ENCODE measurements around the gene NHLRC4. TPM values are rescaled to one million over a fixed set of nuclear protein-coding genes. Genes with fewer than 3 reads are reported as not detected.

Gene NHLRC4
- total RNA-seq, 2 donors from 2014 or later, result 2.9 to 6.2 TPM

DNA sequence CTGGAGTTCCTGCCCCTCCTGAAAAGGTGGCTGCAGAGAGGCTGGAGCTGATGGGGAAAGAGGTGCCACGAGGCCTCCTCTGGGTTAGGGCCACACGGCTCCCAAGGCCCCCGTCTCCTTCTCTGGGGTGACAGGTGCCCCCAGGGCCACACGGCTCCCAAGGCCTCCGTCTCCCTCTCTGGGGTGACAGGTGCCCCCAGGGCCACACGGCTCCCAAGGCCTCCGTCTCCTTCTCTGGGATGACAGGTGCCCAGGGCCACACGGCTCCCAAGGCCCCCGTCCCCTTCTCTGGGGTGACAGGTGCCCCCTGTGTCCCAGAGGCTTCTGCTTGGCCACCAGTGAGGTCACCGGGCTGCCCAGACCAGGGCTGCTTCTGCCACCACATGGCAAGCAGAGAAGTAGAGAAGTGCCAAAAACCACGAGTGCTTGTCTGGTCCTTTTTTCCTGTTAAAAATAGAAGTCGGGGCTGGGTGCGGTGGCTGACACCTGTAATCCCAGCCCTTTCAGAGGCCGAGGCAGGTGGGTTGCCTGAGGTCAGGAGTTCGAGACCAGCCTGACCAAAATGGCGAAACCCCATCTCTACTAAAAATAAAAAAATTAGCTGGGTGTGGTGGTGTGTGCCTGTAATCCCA is 35.2 kb upstream of the NHLRC4 start:
- TF ChIP-seq, protein P1, sequence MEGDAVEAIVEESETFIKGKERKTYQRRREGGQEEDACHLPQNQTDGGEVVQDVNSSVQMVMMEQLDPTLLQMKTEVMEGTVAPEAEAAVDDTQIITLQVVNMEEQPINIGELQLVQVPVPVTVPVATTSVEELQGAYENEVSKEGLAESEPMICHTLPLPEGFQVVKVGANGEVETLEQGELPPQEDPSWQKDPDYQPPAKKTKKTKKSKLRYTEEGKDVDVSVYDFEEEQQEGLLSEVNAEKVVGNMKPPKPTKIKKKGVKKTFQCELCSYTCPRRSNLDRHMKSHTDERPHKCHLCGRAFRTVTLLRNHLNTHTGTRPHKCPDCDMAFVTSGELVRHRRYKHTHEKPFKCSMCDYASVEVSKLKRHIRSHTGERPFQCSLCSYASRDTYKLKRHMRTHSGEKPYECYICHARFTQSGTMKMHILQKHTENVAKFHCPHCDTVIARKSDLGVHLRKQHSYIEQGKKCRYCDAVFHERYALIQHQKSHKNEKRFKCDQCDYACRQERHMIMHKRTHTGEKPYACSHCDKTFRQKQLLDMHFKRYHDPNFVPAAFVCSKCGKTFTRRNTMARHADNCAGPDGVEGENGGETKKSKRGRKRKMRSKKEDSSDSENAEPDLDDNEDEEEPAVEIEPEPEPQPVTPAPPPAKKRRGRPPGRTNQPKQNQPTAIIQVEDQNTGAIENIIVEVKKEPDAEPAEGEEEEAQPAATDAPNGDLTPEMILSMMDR (IDR thresholded peaks at IDR 0.05), result no peak
- TF ChIP-seq POLR2AphosphoS5 (IDR thresholded peaks at IDR 0.05) (no peak), POLR2A (IDR thresholded peaks at IDR 0.05) (no peak)
- DNase-seq (ENCODE audit: low spot score), result no peak
- H3K4me3 ChIP-seq, result no peak overlapping the region
- intact Hi-C loops (cut with DNase I), result no loop called here
- no peaks in the 10 kb centered on the region for H3K27me3 ChIP-seq (replicated peaks; ENCODE audit: insufficient read depth)
- 93% methylated on average over 15 of the region's 16 CpGs for WGBS
- H3K9me3 ChIP-seq, result no peaks in the 10 kb centered on the region
- H3K36me3 ChIP-seq, result no peaks in the 10 kb centered on the region
- peaks cover 12% of the 10 kb centered on the region for H3K4me1 ChIP-seq (replicated peaks)
- H3K27ac ChIP-seq, result no peak overlapping the region

DNA sequence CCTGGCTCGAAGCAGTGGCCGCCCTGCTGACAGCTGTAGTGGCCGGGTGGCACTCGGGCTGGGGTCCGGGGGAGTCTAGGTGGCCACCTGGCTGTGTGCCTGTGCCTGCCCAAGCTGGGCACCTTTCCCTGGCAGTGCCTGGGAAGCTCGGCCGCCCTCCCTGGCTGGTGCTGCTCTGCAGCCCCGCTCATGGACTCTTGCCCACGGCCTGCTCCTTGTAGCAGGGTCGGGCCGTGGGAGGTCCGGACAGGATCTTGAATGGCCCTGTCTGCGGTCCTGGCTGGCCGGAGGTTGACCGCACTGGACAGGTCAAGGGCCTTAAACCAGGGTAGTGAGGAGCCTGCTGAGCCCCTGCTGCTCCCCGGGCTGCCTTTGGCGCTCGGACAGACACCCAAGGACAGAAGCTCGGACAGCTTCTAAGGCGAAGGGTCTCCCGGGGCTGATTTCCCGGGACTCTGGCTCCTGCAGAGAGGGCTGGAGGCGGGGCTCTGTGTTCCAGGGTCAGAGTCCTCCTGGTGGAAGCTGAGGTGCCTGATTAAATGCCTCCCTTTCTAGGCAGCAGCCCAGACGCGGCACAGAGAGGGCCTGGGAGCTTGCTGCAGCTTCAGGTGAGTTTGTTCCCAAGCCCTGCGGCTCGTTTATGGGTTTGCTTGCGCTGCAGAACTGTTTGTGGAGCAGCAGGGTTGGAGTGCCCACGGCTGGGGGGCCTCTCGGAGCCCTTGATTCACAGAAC is 33.2 kb upstream of the NHLRC4 start:
- H3K4me3 ChIP-seq, result no peak overlapping the region
- H3K36me3 ChIP-seq, result no peaks in the 10 kb centered on the region
- H3K27me3 ChIP-seq (replicated peaks; ENCODE audit: insufficient read depth), result no peaks in the 10 kb centered on the region
- intact Hi-C loops (cut with DNase I), result no loop called here
- 77% methylated on average over 30 of the region's 30 CpGs for WGBS
- H3K27ac ChIP-seq, result no peak overlapping the region
- TF ChIP-seq, protein P1 (IDR thresholded peaks at IDR 0.05), result no peak
- no peak for TF ChIP-seq POLR2AphosphoS5 (IDR thresholded peaks at IDR 0.05)
- no peak for TF ChIP-seq POLR2A (IDR thresholded peaks at IDR 0.05)
- H3K4me1 ChIP-seq (replicated peaks), result peaks cover 12% of the 10 kb centered on the region
- no peak for DNase-seq (ENCODE audit: low spot score)
- H3K9me3 ChIP-seq, result no peaks in the 10 kb centered on the region

DNA sequence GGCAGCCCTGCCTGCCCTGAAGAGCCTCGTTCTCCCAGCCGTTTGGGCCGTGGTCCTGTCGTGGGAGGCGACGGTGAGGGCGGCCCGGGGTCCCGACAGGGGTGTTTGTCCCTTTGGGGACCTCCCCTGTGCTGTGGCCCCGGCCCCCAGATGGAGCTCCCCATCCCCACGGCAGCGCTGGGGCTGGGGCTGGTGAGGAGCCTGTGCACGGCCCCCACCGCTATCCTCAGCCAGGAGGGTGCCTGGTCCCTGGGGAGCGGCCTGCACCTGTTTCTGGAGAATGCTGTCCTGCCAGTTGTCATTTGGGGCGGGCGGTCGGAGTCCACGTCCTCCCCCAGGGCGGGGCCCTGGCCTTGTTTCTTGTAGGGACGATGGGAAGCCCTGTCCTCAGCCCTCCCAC is 32.7 kb upstream of the NHLRC4 start:
- H3K27ac ChIP-seq, result no peak overlapping the region

DNA sequence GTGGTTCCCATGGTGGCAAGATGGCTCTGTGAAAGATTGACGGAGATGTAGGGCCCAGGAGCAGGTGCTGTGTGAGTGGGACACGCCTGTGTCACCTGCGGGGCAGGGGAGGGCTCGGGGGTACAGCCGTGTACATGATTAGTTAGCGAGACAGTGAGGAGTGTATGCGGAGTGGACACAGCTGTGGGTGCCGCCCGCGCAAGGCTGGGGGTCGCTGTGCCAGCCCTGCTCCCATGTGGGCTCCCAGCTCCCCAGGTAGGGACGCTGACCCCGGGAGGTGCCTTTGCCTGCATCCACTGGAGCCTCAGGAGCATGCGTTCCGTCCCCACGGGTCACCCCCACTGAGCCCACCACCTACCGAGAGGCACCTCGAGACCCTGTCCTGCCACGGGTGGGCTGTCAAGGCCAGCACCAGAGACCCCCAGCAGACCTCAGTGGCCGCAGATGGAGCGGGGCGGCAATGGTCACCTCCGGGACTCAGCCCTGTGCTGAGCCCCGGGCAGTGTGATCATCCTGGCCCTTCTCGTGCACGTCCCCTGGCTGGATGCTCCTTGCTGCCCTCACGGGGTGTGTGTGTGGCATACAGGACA is 31.9 kb upstream of the NHLRC4 start:
- TF ChIP-seq POLR2AphosphoS5 (IDR thresholded peaks at IDR 0.05) (no peak), POLR2A (IDR thresholded peaks at IDR 0.05) (no peak)
- TF ChIP-seq, protein P1 (IDR thresholded peaks at IDR 0.05), result no peak
- Histone ChIP-seq H3K4me1 (replicated peaks) (peaks cover 5% of the 10 kb centered on the region), H3K4me3 (no peak overlapping the region), H3K27ac (no peak overlapping the region), H3K36me3 (no peaks in the 10 kb centered on the region), H3K27me3 (replicated peaks; ENCODE audit: insufficient read depth) (no peaks in the 10 kb centered on the region), H3K9me3 (no peaks in the 10 kb centered on the region)
- WGBS, result 94% methylated on average over 27 of the region's 27 CpGs
- intact Hi-C loops (cut with DNase I), result no loop called here
- no peak for DNase-seq (ENCODE audit: low spot score)

More for the DNA sequence above, 32.7 kb upstream of the NHLRC4 start:
- Histone ChIP-seq H3K4me3 (no peak overlapping the region), H3K9me3 (no peaks in the 10 kb centered on the region), H3K27me3 (replicated peaks; ENCODE audit: insufficient read depth) (no peaks in the 10 kb centered on the region), H3K4me1 (replicated peaks) (peaks cover 8% of the 10 kb centered on the region), H3K36me3 (no peaks in the 10 kb centered on the region)
- no peak for DNase-seq (ENCODE audit: low spot score)
- TF ChIP-seq POLR2AphosphoS5 (IDR thresholded peaks at IDR 0.05), result no peak
- TF ChIP-seq, protein P1 (IDR thresholded peaks at IDR 0.05), result no peak
- TF ChIP-seq POLR2A (IDR thresholded peaks at IDR 0.05), result no peak
- WGBS, result 66% methylated on average over 19 of the region's 21 CpGs
- intact Hi-C loops (cut with DNase I), result no loop called here
